GM18505 (cell line): ENCODE data around the gene KCNG3.

Source experiments
- ATAC-seq: cut with Tn5 transposase; IDR thresholded peaks from one replicate; pipeline ENCODE4 v1.9.1; 2021; ENCODE audit not compliant: unreplicated experiment
- POLR2A ChIP-seq: IDR thresholded peaks from 4 replicates; pipeline ENCODE4 v1.6.1; 2011; ENCODE audit warnings: borderline replicate concordance; ENCODE audit not compliant: insufficient read depth, insufficient read length; ENCODE audit errors: extremely low read depth

KCNG3 gene

DNA sequence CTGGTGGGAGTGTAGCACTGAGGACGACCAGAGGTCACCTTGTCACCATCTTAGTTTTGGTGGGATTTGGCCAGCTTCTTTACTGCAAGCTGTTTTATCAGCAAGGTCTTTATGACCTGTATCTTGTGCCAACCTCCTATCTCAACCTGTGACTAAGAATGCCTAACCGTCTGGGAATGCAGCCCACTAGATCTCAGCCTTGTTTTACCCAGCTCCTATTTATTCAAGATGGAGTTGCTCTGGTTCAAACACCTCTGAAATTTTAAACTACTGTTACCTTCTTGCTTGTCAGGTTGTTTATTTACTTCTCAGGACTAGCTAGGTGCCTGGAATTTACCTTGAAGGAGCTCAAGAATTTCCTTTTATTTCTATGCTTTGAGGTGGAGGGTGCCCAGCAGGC, 9.5 kb upstream of the KCNG3 start:
- TF ChIP-seq POLR2A: no peak
- no peak for ATAC-seq

DNA sequence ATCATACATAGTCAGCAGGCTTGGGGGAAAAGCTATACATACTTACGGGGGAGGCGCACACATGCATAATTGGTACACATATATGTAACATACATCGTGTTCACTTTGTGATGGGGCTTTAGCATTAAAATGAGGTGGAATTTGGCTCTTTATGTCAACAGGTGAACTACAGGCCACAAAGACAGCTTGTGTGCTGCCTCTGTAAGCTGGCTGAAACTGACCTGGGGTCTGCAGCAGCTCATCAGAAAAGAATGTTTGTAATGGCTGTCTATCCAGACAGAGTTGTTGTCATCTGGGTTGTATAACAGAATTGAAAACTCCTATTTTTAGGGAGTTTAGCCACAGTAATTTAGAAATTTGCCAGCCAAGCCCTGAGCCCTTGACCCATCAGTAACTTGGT, 4.7 kb upstream of the KCNG3 start:
- no peak for TF ChIP-seq POLR2A
- no peak for ATAC-seq

DNA sequence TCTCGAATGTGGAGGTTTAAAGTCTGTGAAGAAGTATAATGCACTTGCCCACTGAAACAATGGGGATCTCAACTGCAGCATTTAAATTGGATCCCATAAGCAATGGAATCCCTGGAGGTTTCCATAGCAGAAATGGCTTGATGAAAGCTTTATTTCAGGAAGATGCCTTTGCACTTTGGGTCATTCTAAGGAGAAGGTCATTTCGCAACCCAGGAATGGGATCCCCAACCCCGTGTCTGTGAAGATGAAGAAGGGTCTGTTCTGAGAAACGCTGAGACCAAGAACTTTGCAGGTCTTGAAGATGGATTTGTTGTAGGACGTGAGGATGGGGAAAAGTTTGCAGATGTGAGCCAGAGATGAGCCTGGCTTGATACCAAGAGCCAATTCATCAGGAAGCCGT, 1.8 kb upstream of the KCNG3 start:
- ATAC-seq: no peak
- TF ChIP-seq POLR2A: no peak

GRCh38 chr2:42495234-42495581, 1.4 kb upstream of the KCNG3 start:
- ATAC-seq: no peak
- no peak for TF ChIP-seq POLR2A

- ATAC-seq: peak; percentile 45
- no peak for TF ChIP-seq POLR2A
Observed at GRCh38 chr2:42494355-42495233, 812 bp upstream of the KCNG3 start.

- TF ChIP-seq POLR2A: no peak
- ATAC-seq: no peak
Observed at GRCh38 chr2:42492691-42493467, 903 bp downstream of the KCNG3 start.

- no peak for ATAC-seq
- no peak for TF ChIP-seq POLR2A
Observed at GRCh38 chr2:42488297-42488696, 5.5 kb downstream of the KCNG3 start.

- ATAC-seq: no peak
- no peak for TF ChIP-seq POLR2A
Observed at GRCh38 chr2:42486145-42486906, 7.5 kb downstream of the KCNG3 start.

- TF ChIP-seq POLR2A: no peak
- no peak for ATAC-seq
Observed at GRCh38 chr2:42480402-42480801, 13.4 kb downstream of the KCNG3 start.

- ATAC-seq: no peak
- no peak for TF ChIP-seq POLR2A
Observed at GRCh38 chr2:42474765-42475454, 18.9 kb downstream of the KCNG3 start.

DNA sequence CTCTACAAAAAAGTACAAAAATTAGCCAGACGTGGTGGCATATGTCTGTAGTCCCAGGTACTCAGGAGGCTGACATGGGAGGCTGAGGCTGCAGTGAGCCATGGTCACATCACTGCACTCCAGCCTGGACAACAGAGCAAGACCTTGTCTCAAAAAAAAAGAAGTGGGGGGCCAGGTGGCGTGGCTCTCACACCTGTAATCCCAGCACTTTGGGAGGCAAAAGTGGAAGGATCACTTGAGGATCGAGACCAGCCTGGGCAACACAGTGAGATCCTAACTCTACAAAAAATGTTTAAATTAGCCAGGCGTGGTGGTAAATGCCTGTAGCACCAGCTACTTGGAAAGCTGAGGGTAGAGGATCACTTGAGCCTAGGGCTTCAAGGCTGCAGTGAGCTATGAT, 23.1 kb downstream of the KCNG3 start:
- no peak for TF ChIP-seq POLR2A
- ATAC-seq: no peak

- no peak for ATAC-seq
- TF ChIP-seq POLR2A: no peak
Observed at GRCh38 chr2:42464631-42465030, 29.2 kb downstream of the KCNG3 start.

- no peak for TF ChIP-seq POLR2A
Observed at GRCh38 chr2:42463570-42463969, 30.2 kb downstream of the KCNG3 start.

More at GRCh38 chr2:42463570-42463969, 30.2 kb downstream of the KCNG3 start:
- ATAC-seq: no peak
